ENCODE results near the gene CARMIL1.
A peak's percentile ranks its signal among the peaks of the same experiment; 100 is the strongest.

DNA sequence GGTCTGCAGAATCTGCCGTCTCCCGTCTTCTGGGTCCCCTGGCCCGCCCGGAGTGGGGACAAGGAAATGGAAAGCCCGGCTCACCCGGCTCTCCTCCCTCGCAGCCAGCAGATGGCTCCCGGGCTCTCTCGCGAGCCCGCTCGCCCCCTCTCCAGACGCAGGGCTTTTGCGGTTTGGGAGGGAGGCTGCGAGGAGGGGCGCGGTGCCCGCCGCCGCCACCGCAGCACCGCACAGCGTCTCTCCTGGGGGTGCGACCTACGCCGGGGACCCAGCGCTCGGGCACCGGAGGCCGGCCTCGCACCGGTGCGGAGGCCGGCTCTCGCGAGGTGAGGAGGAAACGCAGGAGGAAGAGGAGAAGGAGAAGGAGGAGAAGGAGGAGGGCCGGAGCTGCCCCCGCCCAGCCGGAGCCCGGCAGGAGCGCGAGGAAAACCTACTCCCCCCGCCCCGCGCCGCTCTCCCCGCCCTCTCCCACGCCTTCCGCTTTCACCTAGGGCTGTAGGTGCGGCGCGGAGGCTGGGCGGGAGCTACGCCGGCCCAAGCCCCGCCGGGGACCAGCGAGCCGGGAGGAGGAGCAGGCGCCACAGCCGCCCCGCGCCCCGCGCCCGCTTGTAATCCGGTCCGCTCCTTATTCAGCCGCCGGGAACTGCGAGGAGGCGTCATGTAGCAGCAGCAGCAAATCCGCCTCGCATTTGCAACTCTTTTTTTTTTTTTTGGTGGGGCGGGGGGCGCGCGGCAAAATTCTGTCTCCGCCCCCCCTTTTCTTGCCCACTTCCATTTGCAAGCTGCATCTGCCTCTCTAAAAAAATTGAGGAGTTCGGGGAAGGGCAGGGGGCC is at the start of gene CARMIL1:
- TF ChIP-seq, protein P1, sequence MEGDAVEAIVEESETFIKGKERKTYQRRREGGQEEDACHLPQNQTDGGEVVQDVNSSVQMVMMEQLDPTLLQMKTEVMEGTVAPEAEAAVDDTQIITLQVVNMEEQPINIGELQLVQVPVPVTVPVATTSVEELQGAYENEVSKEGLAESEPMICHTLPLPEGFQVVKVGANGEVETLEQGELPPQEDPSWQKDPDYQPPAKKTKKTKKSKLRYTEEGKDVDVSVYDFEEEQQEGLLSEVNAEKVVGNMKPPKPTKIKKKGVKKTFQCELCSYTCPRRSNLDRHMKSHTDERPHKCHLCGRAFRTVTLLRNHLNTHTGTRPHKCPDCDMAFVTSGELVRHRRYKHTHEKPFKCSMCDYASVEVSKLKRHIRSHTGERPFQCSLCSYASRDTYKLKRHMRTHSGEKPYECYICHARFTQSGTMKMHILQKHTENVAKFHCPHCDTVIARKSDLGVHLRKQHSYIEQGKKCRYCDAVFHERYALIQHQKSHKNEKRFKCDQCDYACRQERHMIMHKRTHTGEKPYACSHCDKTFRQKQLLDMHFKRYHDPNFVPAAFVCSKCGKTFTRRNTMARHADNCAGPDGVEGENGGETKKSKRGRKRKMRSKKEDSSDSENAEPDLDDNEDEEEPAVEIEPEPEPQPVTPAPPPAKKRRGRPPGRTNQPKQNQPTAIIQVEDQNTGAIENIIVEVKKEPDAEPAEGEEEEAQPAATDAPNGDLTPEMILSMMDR (IDR thresholded peaks at IDR 0.05): peak in 3 of 4 experiments; percentile 58 to 76 (median 64)
- no peak for TF ChIP-seq POLR2AphosphoS5 (IDR thresholded peaks at IDR 0.05)
